Endothelial cell of umbilical vein (primary cell): Measurements from ENCODE around the gene THTPA. TPM values are rescaled to one million over a fixed set of nuclear protein-coding genes. Genes with fewer than 3 reads are reported as not detected.

Experiments used
- BruUV-seq: library from RNA; stranded (reverse); fragments of 400-500 nt; replicated peaks from 2 replicates; lab custom pipeline; 2021; lab: Mats Ljungman, UMichigan
- CTCF ChIA-PET: fragments of 300-600, 350-600 bp; sonication (Branson Sonifier 250); formaldehyde crosslinking; loops from one replicate; lab custom pipeline; 2021; ENCODE audit warnings: antibody characterized with exemption, inconsistent platforms; lab: Charles Lee
- POLR2A ChIA-PET: fragments of 300-600, 350-600 bp; sonication (Branson Sonifier 250); formaldehyde crosslinking; loops from one replicate; lab custom pipeline; 2021; ENCODE audit warnings: antibody characterized with exemption, inconsistent platforms; lab: Charles Lee
- DNase-seq: peaks from one replicate; pipeline ENCODE4 v3.0.0-alpha.2; 2011; ENCODE audit warnings: low read depth, low spot score
- FAIRE-seq: peaks from 2 replicates; lab custom pipeline; 2011; peaks lifted over from hg19 to GRCh38; lab: Jason Lieb, UNC
- H2AFZ ChIP-seq: 2 replicates; pipeline ENCODE4 v1.6.0; 2012; ENCODE audit warnings: low read depth, low read length, control low read depth, inconsistent platforms
- H3K27ac ChIP-seq: 2 replicates; pipeline ENCODE4 v1.5.1; 2011; ENCODE audit warnings: low read depth, mild to moderate bottlenecking, control low read depth, low read length, moderate library complexity; ENCODE audit not compliant: insufficient read depth
- H3K27me3 ChIP-seq, 2 experiments: 2 replicates each; pipeline versions ENCODE4 v1.6.0 to v1.6.1; 2011; ENCODE audit warnings: low read length in 2 of 2, mixed read lengths in 1 of 2; ENCODE audit not compliant: control insufficient read depth in 2 of 2, insufficient read depth in 2 of 2
- H3K36me3 ChIP-seq, 2 experiments: 2 replicates in 1 of 2; 3 replicates in 1 of 2; pipeline ENCODE4 v1.5.1; 2011; ENCODE audit warnings: low read length in 2 of 2, mild to moderate bottlenecking in 1 of 2, moderate library complexity in 1 of 2; ENCODE audit not compliant: control insufficient read depth in 2 of 2, insufficient read depth in 2 of 2; ENCODE audit errors: extremely low read depth in 1 of 2
- H3K4me1 ChIP-seq: 3 replicates; pipeline ENCODE4 v1.5.1; 2011; ENCODE audit warnings: mild to moderate bottlenecking, low read length; ENCODE audit not compliant: control insufficient read depth, insufficient read depth; ENCODE audit errors: extremely low read depth
- H3K4me2 ChIP-seq: 2 replicates; pipeline ENCODE4 v1.6.1; 2011; ENCODE audit warnings: low read length, control low read depth, mixed read lengths; ENCODE audit not compliant: insufficient read depth
- H3K4me3 ChIP-seq, 3 experiments: fragments of 200-600 bp in 1 of 3; sonication (generic), shearing (Covaris generic) in 1 of 3; replicated peaks in 1 of 3; 2 replicates each; pipeline ENCODE4 v1.5.1; 2011 to 2016; ENCODE audit warnings: control low read depth in 3 of 3, low read length in 3 of 3, mild to moderate bottlenecking in 2 of 3, inconsistent platforms in 1 of 3, low read depth in 1 of 3, moderate library complexity in 1 of 3; ENCODE audit not compliant: insufficient read depth in 1 of 3
- H3K79me2 ChIP-seq: 2 replicates; pipeline ENCODE4 v1.6.0; 2012; ENCODE audit warnings: low read length, inconsistent platforms; ENCODE audit not compliant: control insufficient read depth, insufficient read depth
- H3K9ac ChIP-seq: replicated peaks from 2 replicates; pipeline ENCODE3; 2011; ENCODE audit warnings: low read length, control low read depth; ENCODE audit not compliant: insufficient read depth; ENCODE audit errors: extremely low read depth
- H3K9me1 ChIP-seq: replicated peaks from 3 replicates; pipeline ENCODE4 v1.6.0; 2011; ENCODE audit warnings: mild to moderate bottlenecking, low read length; ENCODE audit not compliant: control insufficient read depth, insufficient read depth; ENCODE audit errors: extremely low read depth
- H3K9me3 ChIP-seq: replicated peaks from 2 replicates; pipeline ENCODE4 v1.5.1; 2012; ENCODE audit warnings: low read length, inconsistent platforms; ENCODE audit not compliant: control insufficient read depth, insufficient read depth
- H4K20me1 ChIP-seq: replicated peaks from 2 replicates; pipeline ENCODE3; 2011; ENCODE audit warnings: mild to moderate bottlenecking, low read length; ENCODE audit not compliant: control insufficient read depth, insufficient read depth; ENCODE audit errors: extremely low read depth
- CTCF ChIP-seq, 2 donors: IDR thresholded peaks; 1 replicate in 1 of 2; 2 replicates in 1 of 2; pipeline ENCODE4 v1.5.1; 2011; ENCODE audit warnings: low read length in 2 of 2, mild to moderate bottlenecking in 2 of 2, moderate library complexity in 2 of 2, control low read depth in 1 of 2, inconsistent platforms in 1 of 2, low read depth in 1 of 2; ENCODE audit not compliant: insufficient read depth in 1 of 2; ENCODE audit errors: extremely low read depth in 1 of 2
- EZH2 ChIP-seq: IDR thresholded peaks from 2 replicates; pipeline ENCODE4 v1.6.1; 2012; ENCODE audit warnings: borderline replicate concordance, low read depth, mild to moderate bottlenecking, moderate library complexity, low read length, inconsistent platforms; ENCODE audit not compliant: severe bottlenecking
- FOS ChIP-seq: IDR thresholded peaks from 2 replicates; pipeline ENCODE4 v1.6.1; 2011; ENCODE audit warnings: mild to moderate bottlenecking, low read length, moderate library complexity, borderline replicate concordance; ENCODE audit not compliant: insufficient read depth
- GATA2 ChIP-seq: IDR thresholded peaks from 2 replicates; pipeline ENCODE4 v1.7.0; 2011; ENCODE audit warnings: low read depth, mild to moderate bottlenecking, moderate library complexity, mixed read lengths, low read length; ENCODE audit not compliant: insufficient read length, insufficient read depth
- JUN ChIP-seq: IDR thresholded peaks from 2 replicates; pipeline ENCODE4 v1.6.1; 2011; ENCODE audit warnings: borderline replicate concordance, low read depth; ENCODE audit not compliant: insufficient read length, insufficient read depth
- MYC ChIP-seq: IDR thresholded peaks from one replicate; pipeline ENCODE4 v1.6.1; 2011; ENCODE audit warnings: mild to moderate bottlenecking, low read depth, low read length
- POLR2AphosphoS5 ChIP-seq: IDR thresholded peaks from 2 replicates; pipeline ENCODE4 v1.6.1; 2012; ENCODE audit warnings: low read depth, mild to moderate bottlenecking, control low read depth, low read length, moderate library complexity; ENCODE audit not compliant: insufficient read depth
- dilution Hi-C: fragments of 300-500 bp; cut with MboI; formaldehyde crosslinking; loops from one replicate; pipeline ENCODE4 v1.15.0; 2019; ENCODE audit warnings: low sequenced_read_pairs; ENCODE audit not compliant: extremely low pct_ligation_motif_present
- intact Hi-C: fragments of 100-400 bp; cut with micrococcal nuclease; formaldehyde crosslinking; loops from one replicate; pipeline ENCODE4 v1.10.0; 2022
- polyA plus RNA-seq, 4 experiments: library from polyadenylated mRNA; depleted of rRNA in 3 of 4; stranded (reverse) in 3 of 4; unstranded in 1 of 4; fragments of >200 nt; gene quantifications; 2 replicates each; pipeline versions ENCODE4 v1.2.1 to v1.2.3, GENCODE V29; 2011 to 2012; ENCODE audit warnings: missing spikeins in 1 of 4
- total RNA-seq: library from RNA; stranded (reverse); gene quantifications from 2 replicates; pipeline ENCODE4 v1.2.3, GENCODE V29; 2021
- TF ChIP-seq, protein P1 (sequence below): IDR thresholded peaks from 2 replicates; pipeline ENCODE4 v1.6.1; 2011; ENCODE audit not compliant: insufficient read depth, insufficient read length

The THTPA gene
- total and polyA plus RNA-seq, 2 donors (not counting 3 experiments of a cell fraction or from before 2014, with no cell fraction given) = 10.8 to 12.5 TPM

- dilution Hi-C loops = no loop called here
- intact Hi-C loops = no loop called here
- no peaks in the 10 kb centered on the region for H3K36me3 ChIP-seq
- H3K9ac ChIP-seq = no peak overlapping the region
- TF ChIP-seq CTCF (IDR thresholded peaks at IDR 0.05; ENCODE audit: extremely low read depth in 1 of 2, insufficient read depth in 1 of 2, low read depth in 1 of 2, low read length in 2 of 2) = no peak
- TF ChIP-seq FOS = no peak
- no peak for TF ChIP-seq MYC
- no peak for TF ChIP-seq JUN
- TF ChIP-seq GATA2 = no peak
- no peak for TF ChIP-seq EZH2
- TF ChIP-seq POLR2AphosphoS5 = no peak
- TF ChIP-seq, protein P1, sequence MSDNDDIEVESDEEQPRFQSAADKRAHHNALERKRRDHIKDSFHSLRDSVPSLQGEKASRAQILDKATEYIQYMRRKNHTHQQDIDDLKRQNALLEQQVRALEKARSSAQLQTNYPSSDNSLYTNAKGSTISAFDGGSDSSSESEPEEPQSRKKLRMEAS = no peak
- BruUV-seq = no TSS peak
- no peak overlapping the region for H3K4me2 ChIP-seq
- peaks cover 23 to 29% of the 10 kb centered on the region in 2 experiments for H3K27me3 ChIP-seq
- no peak overlapping the region for H2AFZ ChIP-seq
- no peaks in the 10 kb centered on the region for H3K9me3 ChIP-seq
- H3K4me1 ChIP-seq = peaks cover 3% of the 10 kb centered on the region
- H3K27ac ChIP-seq = no peak overlapping the region
- POLR2A ChIA-PET = no interaction called here
- CTCF ChIA-PET = interaction anchor here (1.5 to 3.6 kb wide), 4 partner anchors 10 to 339 kb away, joined by 4 to 12 read pairs (median 5); no protein-coding TSS in a partner anchor
- H3K79me2 ChIP-seq = no peaks in the 10 kb centered on the region
- no peak overlapping the region for H3K4me3 ChIP-seq
- FAIRE-seq (no peak), DNase-seq (no peak)
- H3K9me1 ChIP-seq = no peaks in the 10 kb centered on the region
- H4K20me1 ChIP-seq = no peaks in the 10 kb centered on the region
These were observed 15.8 kb downstream of the THTPA start for GRCh38 chr14:23571701-23572523.
